ENCODE data around the gene CPLX1.

DNA sequence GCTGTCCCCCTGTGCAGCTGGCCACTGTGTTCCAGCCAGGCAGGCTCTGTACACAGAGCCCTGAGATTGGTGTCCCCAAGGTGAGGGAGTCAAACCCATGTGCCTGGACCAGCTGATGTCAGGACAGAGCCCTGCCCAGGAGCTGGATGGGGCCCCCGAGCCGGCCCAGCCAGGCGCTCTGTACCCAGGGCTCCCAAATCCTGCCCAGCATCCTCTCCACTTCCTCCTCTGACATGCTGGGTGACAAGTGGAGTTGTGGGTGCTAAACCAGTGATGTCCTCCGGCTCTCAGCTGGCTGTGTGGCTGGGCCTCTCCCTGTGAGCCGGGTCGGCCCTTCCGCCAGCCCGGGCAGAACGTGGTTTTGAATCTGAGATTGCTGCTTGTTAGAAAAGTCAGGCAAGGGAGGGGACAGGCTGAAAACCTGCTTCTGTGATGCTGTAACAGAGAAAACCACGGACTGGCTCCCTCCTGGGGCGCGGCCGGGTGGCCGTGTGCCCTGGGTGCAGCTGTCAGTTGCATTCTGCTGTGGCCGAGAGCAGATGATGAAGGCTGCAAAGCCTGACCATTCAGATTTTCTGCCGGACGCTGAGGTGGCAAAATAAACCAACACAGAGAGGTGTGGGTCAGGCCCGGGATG is 7.9 kb upstream of the CPLX1 start:
- TF ChIP-seq, protein P1, sequence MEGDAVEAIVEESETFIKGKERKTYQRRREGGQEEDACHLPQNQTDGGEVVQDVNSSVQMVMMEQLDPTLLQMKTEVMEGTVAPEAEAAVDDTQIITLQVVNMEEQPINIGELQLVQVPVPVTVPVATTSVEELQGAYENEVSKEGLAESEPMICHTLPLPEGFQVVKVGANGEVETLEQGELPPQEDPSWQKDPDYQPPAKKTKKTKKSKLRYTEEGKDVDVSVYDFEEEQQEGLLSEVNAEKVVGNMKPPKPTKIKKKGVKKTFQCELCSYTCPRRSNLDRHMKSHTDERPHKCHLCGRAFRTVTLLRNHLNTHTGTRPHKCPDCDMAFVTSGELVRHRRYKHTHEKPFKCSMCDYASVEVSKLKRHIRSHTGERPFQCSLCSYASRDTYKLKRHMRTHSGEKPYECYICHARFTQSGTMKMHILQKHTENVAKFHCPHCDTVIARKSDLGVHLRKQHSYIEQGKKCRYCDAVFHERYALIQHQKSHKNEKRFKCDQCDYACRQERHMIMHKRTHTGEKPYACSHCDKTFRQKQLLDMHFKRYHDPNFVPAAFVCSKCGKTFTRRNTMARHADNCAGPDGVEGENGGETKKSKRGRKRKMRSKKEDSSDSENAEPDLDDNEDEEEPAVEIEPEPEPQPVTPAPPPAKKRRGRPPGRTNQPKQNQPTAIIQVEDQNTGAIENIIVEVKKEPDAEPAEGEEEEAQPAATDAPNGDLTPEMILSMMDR (conservative IDR thresholded peaks at IDR 0.05; ENCODE audit: low read length): no peak
- no peak for TF ChIP-seq EZH2phosphoT487 (IDR thresholded peaks at IDR 0.05; ENCODE audit: borderline replicate concordance)
